Activated CD4-positive, alpha-beta T cell treated with anti-CD3 and anti-CD28 coated beads for 24 hours (primary cell): ENCODE measurements around the gene VWA8.

Experiments used
- DNase-seq, 2 donors: peaks; one replicate each; pipeline ENCODE4 v3.0.0-alpha.2; 2020; ENCODE audit warnings: low read depth in 2 of 2

Gene VWA8

GRCh38 chr13:41802684-41803444, 158.0 kb downstream of the VWA8 start:
- DNase-seq = no peak

- no peak for DNase-seq
These were observed 158.7 kb downstream of the VWA8 start for GRCh38 chr13:41802043-41802683.

- no peak for DNase-seq
These were observed 169.9 kb downstream of the VWA8 start for GRCh38 chr13:41791056-41791455.

- no peak for DNase-seq
These were observed 172.4 kb downstream of the VWA8 start for GRCh38 chr13:41788552-41788951.

GRCh38 chr13:41785402-41786172, 175.3 kb downstream of the VWA8 start:
- no peak for DNase-seq

GRCh38 chr13:41782086-41782485, 178.8 kb downstream of the VWA8 start:
- DNase-seq = no peak

GRCh38 chr13:41780715-41781706, 179.9 kb downstream of the VWA8 start:
- DNase-seq = no peak

- DNase-seq = no peak
These were observed 185.7 kb downstream of the VWA8 start for GRCh38 chr13:41775251-41775650.

GRCh38 chr13:41774605-41775218, 186.2 kb downstream of the VWA8 start:
- DNase-seq = no peak

GRCh38 chr13:41767801-41768200, 193.1 kb downstream of the VWA8 start:
- no peak for DNase-seq

- no peak for DNase-seq
These were observed 194.5 kb downstream of the VWA8 start for GRCh38 chr13:41766439-41766838.

GRCh38 chr13:41765813-41766212, 195.1 kb downstream of the VWA8 start:
- no peak for DNase-seq

- no peak for DNase-seq
These were observed 195.9 kb downstream of the VWA8 start for GRCh38 chr13:41765020-41765419.

GRCh38 chr13:41764558-41764957, 196.4 kb downstream of the VWA8 start:
- no peak for DNase-seq

GRCh38 chr13:41763782-41764181, 197.1 kb downstream of the VWA8 start:
- no peak for DNase-seq

GRCh38 chr13:41762796-41763195, 198.1 kb downstream of the VWA8 start:
- DNase-seq = no peak

- DNase-seq = no peak
These were observed 204.6 kb downstream of the VWA8 start for GRCh38 chr13:41756198-41756880.

GRCh38 chr13:41751734-41752445, 209.0 kb downstream of the VWA8 start:
- DNase-seq = no peak

GRCh38 chr13:41751277-41751676, 209.6 kb downstream of the VWA8 start:
- DNase-seq = no peak

GRCh38 chr13:41746259-41746658, 214.7 kb downstream of the VWA8 start:
- DNase-seq = no peak
